Measurements from ENCODE around the gene TPSAB1. TPM values are rescaled to one million over a fixed set of nuclear protein-coding genes. Genes with fewer than 3 reads are reported as not detected.

Gene TPSAB1
- total and polyA plus RNA-seq, 7 donors, result 5.1 to 118 (median 14.4) TPM

DNA sequence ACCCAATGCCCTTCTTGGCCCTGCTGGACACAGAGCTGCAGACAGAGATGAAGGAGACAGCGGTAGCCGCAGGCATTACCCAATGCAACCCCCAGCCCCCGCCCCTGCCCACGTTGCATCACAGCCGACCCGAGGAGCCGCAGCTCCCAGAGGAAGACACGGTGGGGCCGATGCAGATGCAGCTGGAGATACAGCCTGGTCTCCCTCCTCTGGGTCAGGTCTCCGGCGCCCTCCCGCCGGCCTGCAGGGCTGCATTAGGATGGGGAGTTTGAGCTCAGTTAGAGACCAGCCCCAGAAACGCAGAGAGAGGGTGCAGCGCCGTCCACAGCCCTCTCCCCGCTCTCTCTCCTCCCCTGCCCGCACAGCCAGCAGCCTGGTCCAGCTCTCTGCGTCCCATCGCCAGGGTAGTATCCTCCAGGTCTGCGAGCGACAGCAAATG, 49.6 kb downstream of the TPSAB1 start:
- Histone ChIP-seq H3K36me3 (no peaks in the 10 kb centered on the region), H3K4me3 (no peak overlapping the region), H3K4me1 (no peaks in the 10 kb centered on the region), H3K27me3 (peaks cover 24 to 81% (median 77%) of the 10 kb centered on the region in 3 donors), H3K27ac (no peak overlapping the region), H3K9me3 (no peaks in the 10 kb centered on the region)
- intact Hi-C loops (cut with DNase I), result no loop called here
- TF ChIP-seq EP300 (IDR thresholded peaks at IDR 0.05) (no peak), POLR2A (IDR thresholded peaks at IDR 0.05) (no peak), CTCF (IDR thresholded peaks at IDR 0.05) (no peak), POLR2AphosphoS5 (IDR thresholded peaks at IDR 0.05) (no peak)
- DNase-seq, result no peak
- WGBS, 2 donors, result 28 to 67% methylated on average over 22 of the region's 22 CpGs

DNA sequence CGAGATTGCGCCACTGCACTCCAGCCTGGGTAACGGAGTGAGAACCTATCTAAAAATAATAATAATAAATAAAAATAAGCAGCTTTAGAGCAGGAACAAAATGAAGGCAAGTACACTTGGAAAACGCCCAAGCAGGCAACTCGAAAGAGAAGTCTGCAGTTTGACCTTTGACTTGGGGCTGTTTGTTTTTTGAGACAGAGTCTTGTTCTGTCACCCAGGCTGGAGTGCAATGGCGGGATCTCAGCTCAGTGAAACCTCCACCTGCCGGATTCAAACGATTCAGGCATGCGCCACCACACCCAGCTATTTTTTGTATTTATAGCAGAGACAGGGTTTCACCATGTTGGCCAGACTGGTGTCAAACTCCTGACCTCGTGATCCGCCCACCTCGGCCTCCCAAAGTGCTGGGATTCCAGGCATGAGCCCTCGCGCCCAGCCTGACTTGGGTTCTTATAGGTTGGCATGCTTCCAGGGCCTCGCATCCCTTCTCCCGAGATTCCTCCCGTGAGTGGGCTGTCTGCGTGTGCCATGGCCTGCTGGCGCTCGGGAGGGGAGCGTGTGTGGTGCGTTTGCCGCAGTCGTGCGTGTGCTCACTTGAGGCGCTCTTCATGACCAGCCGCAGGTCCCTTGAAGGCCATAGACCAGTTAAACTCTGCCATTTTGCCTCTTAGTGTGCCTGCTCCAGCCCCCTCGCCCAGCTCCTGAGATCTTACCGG, 50.5 kb downstream of the TPSAB1 start:
- 35 to 70% methylated on average over 29 of the region's 29 CpGs for WGBS, 2 donors
- H3K4me1 ChIP-seq, result no peaks in the 10 kb centered on the region
- intact Hi-C loops (cut with DNase I), result no loop called here

GRCh38 chr16:1291576-1291974, 51.1 kb downstream of the TPSAB1 start:
- Histone ChIP-seq H3K4me3 (no peak overlapping the region), H3K4me1 (no peaks in the 10 kb centered on the region), H3K27ac (no peak overlapping the region), H3K9me3 (no peaks in the 10 kb centered on the region), H3K36me3 (no peaks in the 10 kb centered on the region), H3K27me3 (peaks cover 24 to 67% (median 63%) of the 10 kb centered on the region in 3 donors)
- intact Hi-C loops (cut with DNase I), result no loop called here
- 48 to 54% methylated on average over 17 of the region's 17 CpGs for WGBS, 2 donors
- no peak for DNase-seq
- TF ChIP-seq EP300 (IDR thresholded peaks at IDR 0.05) (no peak), POLR2A (IDR thresholded peaks at IDR 0.05) (no peak), CTCF (IDR thresholded peaks at IDR 0.05) (no peak)

More for the DNA sequence above, 50.5 kb downstream of the TPSAB1 start:
- TF ChIP-seq EP300 (IDR thresholded peaks at IDR 0.05), result no peak
- TF ChIP-seq POLR2AphosphoS5 (IDR thresholded peaks at IDR 0.05), result no peak
- TF ChIP-seq POLR2A (IDR thresholded peaks at IDR 0.05), result no peak
- TF ChIP-seq CTCF (IDR thresholded peaks at IDR 0.05), result no peak
- no peak overlapping the region for H3K4me3 ChIP-seq
- no peak overlapping the region for H3K27ac ChIP-seq
- no peaks in the 10 kb centered on the region for H3K9me3 ChIP-seq
- DNase-seq, result no peak
- H3K27me3 ChIP-seq, result peaks cover 24 to 72% (median 69%) of the 10 kb centered on the region in 3 donors
- H3K36me3 ChIP-seq, result no peaks in the 10 kb centered on the region

Other genes with a start within 250 kb of the TPSAB1 start
- gene SSTR5, start 168.0 kb upstream of the TPSAB1 start, total RNA-seq, result not detected
- under 1 TPM in 1 of 3 donors, not detected in 2; 0.04 TPM for gene SSTR5, start 168.0 kb upstream of the TPSAB1 start, polyA plus RNA-seq
- gene C1QTNF8, start 144.5 kb upstream of the TPSAB1 start, total RNA-seq, result not detected
- gene C1QTNF8, start 144.5 kb upstream of the TPSAB1 start, polyA plus RNA-seq, result not detected
- 100 to 1,000 TPM in 2 of 4 donors, 10 to 100 TPM in 2; 37.0 to 181 (median 127) TPM for gene CACNA1H, start 87.6 kb upstream of the TPSAB1 start, total RNA-seq
- gene CACNA1H, start 87.6 kb upstream of the TPSAB1 start, polyA plus RNA-seq, result 10 to 100 TPM in 1 of 3 donors, 1 to 10 TPM in 1, under 1 TPM in 1; 0.46 to 10.1 (median 1.8) TPM
- gene TPSG1, start 15.4 kb upstream of the TPSAB1 start, total RNA-seq, result 1 to 10 TPM in 1 of 4 donors, not detected in 3; 1.4 TPM
- 10 to 100 TPM; 21.5 to 73.9 (median 59.9) TPM for gene TPSG1, start 15.4 kb upstream of the TPSAB1 start, polyA plus RNA-seq
- gene TPSB2, start 10.5 kb upstream of the TPSAB1 start, total RNA-seq, result 100 to 1,000 TPM in 1 of 4 donors, 10 to 100 TPM in 3; 12.2 to 182 (median 17.6) TPM
- gene TPSB2, start 10.5 kb upstream of the TPSAB1 start, polyA plus RNA-seq, result 10 to 100 TPM in 2 of 3 donors, 1 to 10 TPM in 1; 7.9 to 27.6 (median 11.0) TPM
- 1 to 10 TPM in 1 of 4 donors, not detected in 3; 5.3 TPM for gene TPSD1, start 15.4 kb downstream of the TPSAB1 start, total RNA-seq
- 1 to 10 TPM in 1 of 3 donors, under 1 TPM in 1, not detected in 1; 0.71 to 1.2 TPM for gene TPSD1, start 15.4 kb downstream of the TPSAB1 start, polyA plus RNA-seq
- 10 to 100 TPM; 44.0 to 95.3 (median 61.5) TPM for gene UBE2I, start 68.9 kb downstream of the TPSAB1 start, total RNA-seq
- gene UBE2I, start 68.9 kb downstream of the TPSAB1 start, polyA plus RNA-seq, result 10 to 100 TPM; 38.4 to 85.1 (median 45.3) TPM
- 1 to 10 TPM in 3 of 4 donors, not detected in 1; 1.1 to 1.8 (median 1.6) TPM for gene BAIAP3, start 92.9 kb downstream of the TPSAB1 start, total RNA-seq
- 1 to 10 TPM in 2 of 3 donors, under 1 TPM in 1; 0.60 to 5.5 (median 1.8) TPM for gene BAIAP3, start 92.9 kb downstream of the TPSAB1 start, polyA plus RNA-seq
- 100 to 1,000 TPM in 2 of 4 donors, 10 to 100 TPM in 2; 83.4 to 107 (median 98.3) TPM for gene TSR3, start 111.2 kb downstream of the TPSAB1 start, total RNA-seq
- 10 to 100 TPM; 59.0 to 69.1 (median 66.9) TPM for gene TSR3, start 111.2 kb downstream of the TPSAB1 start, polyA plus RNA-seq
- gene GNPTG, start 111.2 kb downstream of the TPSAB1 start, total RNA-seq, result 10 to 100 TPM; 42.1 to 60.1 (median 43.7) TPM
- gene GNPTG, start 111.2 kb downstream of the TPSAB1 start, polyA plus RNA-seq, result 10 to 100 TPM; 28.0 to 46.0 (median 30.6) TPM
- gene UNKL, start 174.0 kb downstream of the TPSAB1 start, total RNA-seq, result 10 to 100 TPM; 19.6 to 29.1 (median 20.7) TPM
- gene UNKL, start 174.0 kb downstream of the TPSAB1 start, polyA plus RNA-seq, result 10 to 100 TPM in 2 of 3 donors, 1 to 10 TPM in 1; 2.1 to 13.0 (median 10.8) TPM
- 10 to 100 TPM in 3 of 4 donors, 1 to 10 TPM in 1; 8.3 to 17.4 (median 15.6) TPM for gene UQCC4, start 180.0 kb downstream of the TPSAB1 start, total RNA-seq
- 10 to 100 TPM; 25.8 to 32.6 (median 27.0) TPM for gene UQCC4, start 180.0 kb downstream of the TPSAB1 start, polyA plus RNA-seq
- gene PERCC1, start 190.4 kb downstream of the TPSAB1 start, total RNA-seq, result not detected
- gene PERCC1, start 190.4 kb downstream of the TPSAB1 start, polyA plus RNA-seq, result under 1 TPM in 1 of 3 donors, not detected in 2; 0.07 TPM
- under 1 TPM in 1 of 4 donors, not detected in 3; 0.55 TPM for gene CCDC154, start 203.9 kb downstream of the TPSAB1 start, total RNA-seq
- gene CCDC154, start 203.9 kb downstream of the TPSAB1 start, polyA plus RNA-seq, result 1 to 10 TPM in 1 of 3 donors, not detected in 2; 1.4 TPM
- gene CLCN7, start 234.3 kb downstream of the TPSAB1 start, total RNA-seq, result 10 to 100 TPM; 31.0 to 78.7 (median 42.2) TPM
- gene CLCN7, start 234.3 kb downstream of the TPSAB1 start, polyA plus RNA-seq, result 10 to 100 TPM in 1 of 3 donors, 1 to 10 TPM in 2; 4.2 to 55.4 (median 5.5) TPM
- gene PTX4, start 248.2 kb downstream of the TPSAB1 start, total RNA-seq, result not detected
- gene PTX4, start 248.2 kb downstream of the TPSAB1 start, polyA plus RNA-seq, result not detected